ENCODE data around the gene POLH. TPM values are rescaled to one million over a fixed set of nuclear protein-coding genes. Genes with fewer than 3 reads are reported as not detected.
"Not testable (repeated sequence)": the region's sequence is repeated elsewhere in the genome, so short reads cannot be mapped to it uniquely, and the experiment has no call there.

The POLH gene
- 10 to 100 TPM in 2 of 4 donors, 1 to 10 TPM in 2; 7.1 to 12.6 (median 10.2) TPM for total RNA-seq

GRCh38 chr6:43575772-43576551, at the start of gene POLH, which contains the start of gene XPO5:
Gene POLH, plus strand, starts transcription at chr6:43576185. Its CDS starts 6,135 bp downstream, at chr6:43582320.
Gene XPO5, minus strand, starts transcription at chr6:43576038. Its CDS starts 174 bp downstream, at chr6:43575864.
- peaks cover 0 to 28% (median 3%) of the 10 kb centered on the region in 4 donors for H3K4me1 ChIP-seq
- no peaks in the 10 kb centered on the region for H3K9me3 ChIP-seq
- peak within 1 kb of the TSS; percentile 74 to 98 (median 81) for H3K4me3 ChIP-seq
- H3K36me3 ChIP-seq: peaks cover 0 to 12% (median 0%) of the 10 kb centered on the region in 3 donors
- TF ChIP-seq POLR2A (IDR thresholded peaks at IDR 0.05) (peak; percentile 93 to 99), CTCF (IDR thresholded peaks at IDR 0.05) (peak in 1 of 6 experiments; percentile 31)
- no peaks in the 10 kb centered on the region for H3K27me3 ChIP-seq
- peak; percentile 89 to 97 (median 96) for DNase-seq
- peak within 1 kb of the TSS; percentile 66 to 86 (median 82) for H3K27ac ChIP-seq

- H3K36me3 ChIP-seq: peaks cover 0 to 56% (median 2%) of the 10 kb centered on the region in 3 donors
- TF ChIP-seq CTCF (IDR thresholded peaks at IDR 0.05): no peak
- no peak for TF ChIP-seq POLR2A (IDR thresholded peaks at IDR 0.05)
- DNase-seq: no peak
These were observed 43.8 kb upstream of the POLH start for GRCh38 chr6:43532201-43532600.

DNA sequence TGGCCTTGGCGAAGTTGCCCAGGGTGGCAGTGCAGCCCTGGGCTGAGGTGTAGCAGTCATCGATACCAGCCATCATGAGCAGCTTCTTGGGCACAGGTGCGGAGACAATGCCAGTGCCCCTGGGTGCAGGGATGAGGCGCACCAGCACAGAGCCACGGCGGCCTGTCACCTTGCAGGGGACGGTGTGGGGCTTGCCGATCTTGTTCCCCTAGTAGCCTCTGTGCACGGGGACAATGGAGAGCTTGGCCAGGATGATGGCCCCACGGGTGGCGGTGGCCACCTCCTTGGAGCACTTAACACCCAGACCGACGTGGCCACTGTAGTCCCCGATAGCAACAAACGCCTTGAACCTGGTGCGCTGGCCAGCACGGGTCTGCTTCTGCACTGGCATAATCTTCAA, 37.0 kb upstream of the POLH start:
- H3K4me1 ChIP-seq, H3K9me3 ChIP-seq, H3K27me3 ChIP-seq, H3K27ac ChIP-seq, DNase-seq, H3K4me3 ChIP-seq: not testable (repeated sequence)
- H3K36me3 ChIP-seq: peaks cover 0 to 31% (median 0%) of the 10 kb centered on the region in 3 donors

More at GRCh38 chr6:43532201-43532600, 43.8 kb upstream of the POLH start:
- Histone ChIP-seq H3K9me3 (no peaks in the 10 kb centered on the region), H3K27ac (no peak overlapping the region), H3K4me3 (no peak overlapping the region), H3K4me1 (no peaks in the 10 kb centered on the region), H3K27me3 (no peaks in the 10 kb centered on the region)

GRCh38 chr6:43539409-43539808, 36.6 kb upstream of the POLH start:
- H3K9me3 ChIP-seq, H3K4me1 ChIP-seq, DNase-seq, H3K27ac ChIP-seq, H3K27me3 ChIP-seq, H3K4me3 ChIP-seq: not testable (repeated sequence)
- H3K36me3 ChIP-seq: peaks cover 0 to 27% (median 0%) of the 10 kb centered on the region in 3 donors

DNA sequence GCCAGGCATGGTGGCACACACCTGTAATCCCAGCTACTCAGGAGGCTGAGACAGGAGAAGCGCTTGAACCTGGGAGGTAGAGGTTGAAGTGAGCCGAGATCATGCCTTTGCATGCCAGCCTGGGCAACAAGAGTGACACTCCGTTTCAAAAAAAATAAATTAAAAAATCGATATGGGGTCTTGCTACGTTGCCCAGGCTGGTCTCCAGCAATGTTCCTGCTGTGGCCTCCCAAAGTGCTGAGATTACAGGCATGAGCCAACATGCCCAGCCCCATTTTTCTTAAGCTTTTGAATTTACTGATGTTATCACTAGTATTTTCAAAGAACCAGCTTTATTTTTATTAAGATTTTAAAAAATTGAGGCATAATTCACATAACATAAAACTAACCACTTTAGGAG, 35.5 kb upstream of the POLH start:
- Histone ChIP-seq H3K27ac (no peak overlapping the region), H3K36me3 (peaks cover 0 to 37% (median 0%) of the 10 kb centered on the region in 3 donors), H3K9me3 (no peaks in the 10 kb centered on the region), H3K27me3 (no peaks in the 10 kb centered on the region), H3K4me1 (no peaks in the 10 kb centered on the region), H3K4me3 (no peak overlapping the region)
- TF ChIP-seq POLR2A (IDR thresholded peaks at IDR 0.05): no peak
- no peak for TF ChIP-seq CTCF (IDR thresholded peaks at IDR 0.05)
- DNase-seq: no peak

- Histone ChIP-seq H3K4me1 (no peaks in the 10 kb centered on the region), H3K9me3 (no peaks in the 10 kb centered on the region), H3K36me3 (peaks cover 0 to 49% (median 0%) of the 10 kb centered on the region in 3 donors), H3K27me3 (no peaks in the 10 kb centered on the region), H3K27ac (no peak overlapping the region), H3K4me3 (no peak overlapping the region)
- no peak for TF ChIP-seq POLR2A (IDR thresholded peaks at IDR 0.05)
- TF ChIP-seq CTCF (IDR thresholded peaks at IDR 0.05): no peak
- no peak for DNase-seq
These were observed 34.1 kb upstream of the POLH start for GRCh38 chr6:43541774-43542471.
